Endothelial cell of umbilical vein (primary cell): ENCODE results near the gene FOXO6. TPM values are rescaled to one million over a fixed set of nuclear protein-coding genes. Genes with fewer than 3 reads are reported as not detected.

Experiments
- BruUV-seq: library from RNA; stranded (reverse); fragments of 400-500 nt; replicated peaks from 2 replicates; lab custom pipeline; 2021; lab: Mats Ljungman, UMichigan
- CTCF ChIA-PET: fragments of 300-600, 350-600 bp; sonication (Branson Sonifier 250); formaldehyde crosslinking; loops from one replicate; lab custom pipeline; 2021; ENCODE audit warnings: antibody characterized with exemption, inconsistent platforms; lab: Charles Lee
- POLR2A ChIA-PET: fragments of 300-600, 350-600 bp; sonication (Branson Sonifier 250); formaldehyde crosslinking; loops from one replicate; lab custom pipeline; 2021; ENCODE audit warnings: antibody characterized with exemption, inconsistent platforms; lab: Charles Lee
- DNase-seq: peaks from one replicate; pipeline ENCODE4 v3.0.0-alpha.2; 2011; ENCODE audit warnings: low read depth, low spot score
- FAIRE-seq: peaks from 2 replicates; lab custom pipeline; 2011; peaks lifted over from hg19 to GRCh38; lab: Jason Lieb, UNC
- H2AFZ ChIP-seq: 2 replicates; pipeline ENCODE4 v1.6.0; 2012; ENCODE audit warnings: low read depth, low read length, control low read depth, inconsistent platforms
- H3K27ac ChIP-seq: 2 replicates; pipeline ENCODE4 v1.5.1; 2011; ENCODE audit warnings: low read depth, mild to moderate bottlenecking, control low read depth, low read length, moderate library complexity; ENCODE audit not compliant: insufficient read depth
- H3K27me3 ChIP-seq, 2 experiments: 2 replicates each; pipeline versions ENCODE4 v1.6.0 to v1.6.1; 2011; ENCODE audit warnings: low read length in 2 of 2, mixed read lengths in 1 of 2; ENCODE audit not compliant: control insufficient read depth in 2 of 2, insufficient read depth in 2 of 2
- H3K36me3 ChIP-seq, 2 experiments: 2 replicates in 1 of 2; 3 replicates in 1 of 2; pipeline ENCODE4 v1.5.1; 2011; ENCODE audit warnings: low read length in 2 of 2, mild to moderate bottlenecking in 1 of 2, moderate library complexity in 1 of 2; ENCODE audit not compliant: control insufficient read depth in 2 of 2, insufficient read depth in 2 of 2; ENCODE audit errors: extremely low read depth in 1 of 2
- H3K4me1 ChIP-seq: 3 replicates; pipeline ENCODE4 v1.5.1; 2011; ENCODE audit warnings: mild to moderate bottlenecking, low read length; ENCODE audit not compliant: control insufficient read depth, insufficient read depth; ENCODE audit errors: extremely low read depth
- H3K4me2 ChIP-seq: 2 replicates; pipeline ENCODE4 v1.6.1; 2011; ENCODE audit warnings: low read length, control low read depth, mixed read lengths; ENCODE audit not compliant: insufficient read depth
- H3K4me3 ChIP-seq, 3 experiments: fragments of 200-600 bp in 1 of 3; sonication (generic), shearing (Covaris generic) in 1 of 3; replicated peaks in 1 of 3; 2 replicates each; pipeline ENCODE4 v1.5.1; 2011 to 2016; ENCODE audit warnings: control low read depth in 3 of 3, low read length in 3 of 3, mild to moderate bottlenecking in 2 of 3, inconsistent platforms in 1 of 3, low read depth in 1 of 3, moderate library complexity in 1 of 3; ENCODE audit not compliant: insufficient read depth in 1 of 3
- H3K79me2 ChIP-seq: 2 replicates; pipeline ENCODE4 v1.6.0; 2012; ENCODE audit warnings: low read length, inconsistent platforms; ENCODE audit not compliant: control insufficient read depth, insufficient read depth
- H3K9ac ChIP-seq: replicated peaks from 2 replicates; pipeline ENCODE3; 2011; ENCODE audit warnings: low read length, control low read depth; ENCODE audit not compliant: insufficient read depth; ENCODE audit errors: extremely low read depth
- H3K9me1 ChIP-seq: replicated peaks from 3 replicates; pipeline ENCODE4 v1.6.0; 2011; ENCODE audit warnings: mild to moderate bottlenecking, low read length; ENCODE audit not compliant: control insufficient read depth, insufficient read depth; ENCODE audit errors: extremely low read depth
- H3K9me3 ChIP-seq: replicated peaks from 2 replicates; pipeline ENCODE4 v1.5.1; 2012; ENCODE audit warnings: low read length, inconsistent platforms; ENCODE audit not compliant: control insufficient read depth, insufficient read depth
- H4K20me1 ChIP-seq: replicated peaks from 2 replicates; pipeline ENCODE3; 2011; ENCODE audit warnings: mild to moderate bottlenecking, low read length; ENCODE audit not compliant: control insufficient read depth, insufficient read depth; ENCODE audit errors: extremely low read depth
- EZH2 ChIP-seq: IDR thresholded peaks from 2 replicates; pipeline ENCODE4 v1.6.1; 2012; ENCODE audit warnings: borderline replicate concordance, low read depth, mild to moderate bottlenecking, moderate library complexity, low read length, inconsistent platforms; ENCODE audit not compliant: severe bottlenecking
- FOS ChIP-seq: IDR thresholded peaks from 2 replicates; pipeline ENCODE4 v1.6.1; 2011; ENCODE audit warnings: mild to moderate bottlenecking, low read length, moderate library complexity, borderline replicate concordance; ENCODE audit not compliant: insufficient read depth
- JUN ChIP-seq: IDR thresholded peaks from 2 replicates; pipeline ENCODE4 v1.6.1; 2011; ENCODE audit warnings: borderline replicate concordance, low read depth; ENCODE audit not compliant: insufficient read length, insufficient read depth
- MYC ChIP-seq: IDR thresholded peaks from one replicate; pipeline ENCODE4 v1.6.1; 2011; ENCODE audit warnings: mild to moderate bottlenecking, low read depth, low read length
- POLR2AphosphoS5 ChIP-seq: IDR thresholded peaks from 2 replicates; pipeline ENCODE4 v1.6.1; 2012; ENCODE audit warnings: low read depth, mild to moderate bottlenecking, control low read depth, low read length, moderate library complexity; ENCODE audit not compliant: insufficient read depth
- dilution Hi-C: fragments of 300-500 bp; cut with MboI; formaldehyde crosslinking; loops from one replicate; pipeline ENCODE4 v1.15.0; 2019; ENCODE audit warnings: low sequenced_read_pairs; ENCODE audit not compliant: extremely low pct_ligation_motif_present
- intact Hi-C: fragments of 100-400 bp; cut with micrococcal nuclease; formaldehyde crosslinking; loops from one replicate; pipeline ENCODE4 v1.10.0; 2022
- polyA plus RNA-seq, 4 experiments: library from polyadenylated mRNA; depleted of rRNA in 3 of 4; stranded (reverse) in 3 of 4; unstranded in 1 of 4; fragments of >200 nt; gene quantifications; 2 replicates each; pipeline versions ENCODE4 v1.2.1 to v1.2.3, GENCODE V29; 2011 to 2012; ENCODE audit warnings: missing spikeins in 1 of 4
- total RNA-seq: library from RNA; stranded (reverse); gene quantifications from 2 replicates; pipeline ENCODE4 v1.2.3, GENCODE V29; 2021
- TF ChIP-seq, protein P1 (sequence below), 2 donors: IDR thresholded peaks; 1 replicate in 1 of 2; 2 replicates in 1 of 2; pipeline ENCODE4 v1.5.1; 2011; ENCODE audit warnings: low read length in 2 of 2, mild to moderate bottlenecking in 2 of 2, moderate library complexity in 2 of 2, control low read depth in 1 of 2, inconsistent platforms in 1 of 2, low read depth in 1 of 2; ENCODE audit not compliant: insufficient read depth in 1 of 2; ENCODE audit errors: extremely low read depth in 1 of 2
- TF ChIP-seq, protein P2 (sequence below): IDR thresholded peaks from 2 replicates; pipeline ENCODE4 v1.6.1; 2011; ENCODE audit not compliant: insufficient read depth, insufficient read length

Gene FOXO6
- total and polyA plus RNA-seq, 2 donors (not counting 3 experiments of a cell fraction or from before 2014, with no cell fraction given), result 0.04 to 0.38 TPM

GRCh38 chr1:41430582-41430981, 69.3 kb downstream of the FOXO6 start:
- Histone ChIP-seq H2AFZ (no peak overlapping the region), H3K79me2 (no peaks in the 10 kb centered on the region), H3K27ac (no peak overlapping the region), H3K9me1 (no peaks in the 10 kb centered on the region), H3K27me3 (no peaks in the 10 kb centered on the region), H3K4me1 (peaks cover 27% of the 10 kb centered on the region), H3K4me3 (no peak overlapping the region), H3K36me3 (no peaks in the 10 kb centered on the region), H3K9ac (no peak overlapping the region), H3K4me2 (no peak overlapping the region), H4K20me1 (no peaks in the 10 kb centered on the region), H3K9me3 (no peaks in the 10 kb centered on the region)
- ChIA-PET POLR2A (no interaction called here), CTCF (interaction anchor here (0.9 to 5.5 kb wide), 3 partner anchors 12 to 148 kb away, joined by 3 to 79 read pairs (median 37); no protein-coding TSS in a partner anchor)
- TF ChIP-seq MYC (no peak), JUN (no peak), EZH2 (no peak), POLR2AphosphoS5 (no peak), FOS (no peak)
- TF ChIP-seq, protein P1, sequence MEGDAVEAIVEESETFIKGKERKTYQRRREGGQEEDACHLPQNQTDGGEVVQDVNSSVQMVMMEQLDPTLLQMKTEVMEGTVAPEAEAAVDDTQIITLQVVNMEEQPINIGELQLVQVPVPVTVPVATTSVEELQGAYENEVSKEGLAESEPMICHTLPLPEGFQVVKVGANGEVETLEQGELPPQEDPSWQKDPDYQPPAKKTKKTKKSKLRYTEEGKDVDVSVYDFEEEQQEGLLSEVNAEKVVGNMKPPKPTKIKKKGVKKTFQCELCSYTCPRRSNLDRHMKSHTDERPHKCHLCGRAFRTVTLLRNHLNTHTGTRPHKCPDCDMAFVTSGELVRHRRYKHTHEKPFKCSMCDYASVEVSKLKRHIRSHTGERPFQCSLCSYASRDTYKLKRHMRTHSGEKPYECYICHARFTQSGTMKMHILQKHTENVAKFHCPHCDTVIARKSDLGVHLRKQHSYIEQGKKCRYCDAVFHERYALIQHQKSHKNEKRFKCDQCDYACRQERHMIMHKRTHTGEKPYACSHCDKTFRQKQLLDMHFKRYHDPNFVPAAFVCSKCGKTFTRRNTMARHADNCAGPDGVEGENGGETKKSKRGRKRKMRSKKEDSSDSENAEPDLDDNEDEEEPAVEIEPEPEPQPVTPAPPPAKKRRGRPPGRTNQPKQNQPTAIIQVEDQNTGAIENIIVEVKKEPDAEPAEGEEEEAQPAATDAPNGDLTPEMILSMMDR (IDR thresholded peaks at IDR 0.05; ENCODE audit: extremely low read depth in 1 of 2, insufficient read depth in 1 of 2, low read depth in 1 of 2, low read length in 2 of 2), result no peak
- TF ChIP-seq, protein P2, sequence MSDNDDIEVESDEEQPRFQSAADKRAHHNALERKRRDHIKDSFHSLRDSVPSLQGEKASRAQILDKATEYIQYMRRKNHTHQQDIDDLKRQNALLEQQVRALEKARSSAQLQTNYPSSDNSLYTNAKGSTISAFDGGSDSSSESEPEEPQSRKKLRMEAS, result no peak
- FAIRE-seq, result no peak
- dilution Hi-C loops (no loop called here), intact Hi-C loops (loop anchor here (5.0 kb wide), 1 partner anchor 408 kb away; the partner anchor contains the start of gene SLFNL1)
- no peak for DNase-seq
- no TSS peak for BruUV-seq
